PFSK-1 (cell line): Measurements from ENCODE around the gene KLHL9.

ENCODE experiments used
- POLR2AphosphoS5 ChIP-seq: IDR thresholded peaks from 2 replicates; pipeline ENCODE4 v1.6.1; 2012; ENCODE audit warnings: low read depth, mild to moderate bottlenecking, control low read depth, low read length, moderate library complexity
- SIN3A ChIP-seq: IDR thresholded peaks from 2 replicates; pipeline ENCODE4 v1.6.1; 2012; ENCODE audit warnings: mild to moderate bottlenecking, low read length, moderate library complexity, borderline replicate concordance; ENCODE audit not compliant: insufficient read depth
- TAF1 ChIP-seq: IDR thresholded peaks from 2 replicates; pipeline ENCODE4 v1.6.1; 2012; ENCODE audit warnings: low read length, control low read depth, borderline replicate concordance; ENCODE audit not compliant: insufficient read depth
- TF ChIP-seq, protein P1 (sequence below), 2 experiments: IDR thresholded peaks; 2 replicates each; pipeline versions ENCODE4 v1.6.1 to v1.8.0; 2011 to 2012; ENCODE audit warnings: low read depth in 2 of 2, low read length in 2 of 2, control low read depth in 1 of 2, inconsistent platforms in 1 of 2, mild to moderate bottlenecking in 1 of 2, moderate library complexity in 1 of 2; ENCODE audit not compliant: insufficient read depth in 1 of 2

DNA sequence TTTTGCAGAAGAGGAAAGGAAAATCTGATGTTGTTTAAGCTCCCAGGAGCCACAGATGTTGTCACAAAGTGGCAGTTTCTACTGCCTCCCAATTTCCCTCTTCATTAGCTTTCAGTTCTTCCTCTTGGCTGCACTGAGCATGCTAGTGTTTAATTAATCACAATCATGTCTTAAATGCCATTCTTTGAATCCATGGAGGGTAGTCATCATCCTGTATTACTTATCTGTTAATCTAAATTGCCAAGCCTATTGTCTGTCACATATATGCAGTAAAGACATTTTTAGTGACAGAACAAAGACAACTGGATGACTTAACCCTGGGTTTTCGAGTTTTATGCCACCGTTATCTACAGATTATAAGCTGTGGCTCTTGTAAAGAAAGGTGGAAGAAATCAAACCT, 14.7 kb downstream of the KLHL9 start:
- TF ChIP-seq, protein P1, sequence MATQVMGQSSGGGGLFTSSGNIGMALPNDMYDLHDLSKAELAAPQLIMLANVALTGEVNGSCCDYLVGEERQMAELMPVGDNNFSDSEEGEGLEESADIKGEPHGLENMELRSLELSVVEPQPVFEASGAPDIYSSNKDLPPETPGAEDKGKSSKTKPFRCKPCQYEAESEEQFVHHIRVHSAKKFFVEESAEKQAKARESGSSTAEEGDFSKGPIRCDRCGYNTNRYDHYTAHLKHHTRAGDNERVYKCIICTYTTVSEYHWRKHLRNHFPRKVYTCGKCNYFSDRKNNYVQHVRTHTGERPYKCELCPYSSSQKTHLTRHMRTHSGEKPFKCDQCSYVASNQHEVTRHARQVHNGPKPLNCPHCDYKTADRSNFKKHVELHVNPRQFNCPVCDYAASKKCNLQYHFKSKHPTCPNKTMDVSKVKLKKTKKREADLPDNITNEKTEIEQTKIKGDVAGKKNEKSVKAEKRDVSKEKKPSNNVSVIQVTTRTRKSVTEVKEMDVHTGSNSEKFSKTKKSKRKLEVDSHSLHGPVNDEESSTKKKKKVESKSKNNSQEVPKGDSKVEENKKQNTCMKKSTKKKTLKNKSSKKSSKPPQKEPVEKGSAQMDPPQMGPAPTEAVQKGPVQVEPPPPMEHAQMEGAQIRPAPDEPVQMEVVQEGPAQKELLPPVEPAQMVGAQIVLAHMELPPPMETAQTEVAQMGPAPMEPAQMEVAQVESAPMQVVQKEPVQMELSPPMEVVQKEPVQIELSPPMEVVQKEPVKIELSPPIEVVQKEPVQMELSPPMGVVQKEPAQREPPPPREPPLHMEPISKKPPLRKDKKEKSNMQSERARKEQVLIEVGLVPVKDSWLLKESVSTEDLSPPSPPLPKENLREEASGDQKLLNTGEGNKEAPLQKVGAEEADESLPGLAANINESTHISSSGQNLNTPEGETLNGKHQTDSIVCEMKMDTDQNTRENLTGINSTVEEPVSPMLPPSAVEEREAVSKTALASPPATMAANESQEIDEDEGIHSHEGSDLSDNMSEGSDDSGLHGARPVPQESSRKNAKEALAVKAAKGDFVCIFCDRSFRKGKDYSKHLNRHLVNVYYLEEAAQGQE (IDR thresholded peaks at IDR 0.05; ENCODE audit: insufficient read depth in 1 of 2, low read depth in 2 of 2, low read length in 2 of 2) = no peak
- TF ChIP-seq POLR2AphosphoS5 (no peak), SIN3A (no peak), TAF1 (no peak)
